GM19328 (cell line): ENCODE results near the gene PLXNB1.
A peak's percentile ranks its signal among the peaks of the same experiment; 100 is the strongest.
"Not testable (repeated sequence)": the region's sequence is repeated elsewhere in the genome, so short reads cannot be mapped to it uniquely, and the experiment has no call there.

Source experiments
- ATAC-seq: cut with Tn5 transposase; IDR thresholded peaks from one replicate; pipeline ENCODE4 v1.9.1; 2021; ENCODE audit warnings: mild to moderate bottlenecking, moderate library complexity; ENCODE audit not compliant: unreplicated experiment

Gene PLXNB1

DNA sequence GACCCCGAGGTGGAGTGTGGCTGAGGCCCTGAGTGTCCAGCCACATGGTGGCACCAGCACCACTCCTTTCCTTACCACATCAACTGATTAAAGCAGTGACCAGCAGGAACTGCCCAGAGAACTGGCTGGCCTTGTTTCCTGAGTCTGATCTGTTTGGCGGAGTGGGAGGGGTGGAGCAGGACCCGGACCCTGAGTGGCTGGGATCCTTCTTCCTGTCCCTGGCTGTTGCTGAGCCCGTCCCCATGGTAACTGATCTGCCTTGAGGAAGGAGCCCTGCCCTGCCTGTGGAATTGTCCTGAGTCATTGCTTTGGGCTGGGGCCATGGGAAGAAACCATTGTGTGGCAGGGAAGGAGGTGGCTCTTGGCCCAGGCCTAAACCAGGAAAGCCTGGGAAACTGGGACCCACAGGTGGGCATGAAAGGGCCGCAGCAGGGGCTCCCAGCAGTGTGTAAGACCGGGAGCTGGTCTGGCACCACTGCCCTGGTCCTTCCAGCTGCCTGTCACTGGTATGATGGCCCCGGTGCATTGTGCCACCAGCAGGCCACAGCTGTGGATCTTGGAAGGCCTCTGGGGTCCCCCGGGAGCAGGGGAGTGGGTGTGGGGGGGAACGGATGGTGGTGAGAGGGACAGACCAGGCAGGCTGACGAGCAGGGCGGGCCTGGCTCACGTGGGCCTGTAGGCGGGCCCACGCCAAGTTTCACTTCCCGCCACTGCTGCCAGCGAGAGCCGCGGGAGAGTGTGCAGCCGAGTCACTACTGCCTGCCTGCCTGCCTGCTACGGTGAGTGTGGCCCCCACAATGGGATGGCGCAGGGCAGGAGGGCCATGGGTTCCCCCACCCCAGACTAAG is 35.9 kb upstream of the PLXNB1 start:
- ATAC-seq = peak; percentile 75

DNA sequence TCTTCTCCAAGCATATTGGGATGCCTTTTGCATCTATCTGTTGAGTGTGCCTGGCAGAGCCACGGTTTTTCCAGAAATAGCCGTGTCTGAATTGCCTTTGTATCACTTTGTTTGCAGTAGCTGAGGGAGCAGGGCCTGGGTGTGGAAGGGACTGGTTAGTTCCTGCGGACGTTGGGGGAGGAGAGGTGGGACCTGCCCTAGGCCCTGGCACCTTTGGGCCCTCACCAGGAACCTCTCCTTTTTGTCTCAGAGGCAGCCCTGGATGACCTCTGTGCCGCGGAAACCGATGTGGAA is 35.3 kb upstream of the PLXNB1 start:
- no peak for ATAC-seq

- ATAC-seq = no peak
These were observed 34.9 kb upstream of the PLXNB1 start for GRCh38 chr3:48464713-48465221.

GRCh38 chr3:48463703-48464102 is 33.8 kb upstream of the PLXNB1 start:
- no peak for ATAC-seq

DNA sequence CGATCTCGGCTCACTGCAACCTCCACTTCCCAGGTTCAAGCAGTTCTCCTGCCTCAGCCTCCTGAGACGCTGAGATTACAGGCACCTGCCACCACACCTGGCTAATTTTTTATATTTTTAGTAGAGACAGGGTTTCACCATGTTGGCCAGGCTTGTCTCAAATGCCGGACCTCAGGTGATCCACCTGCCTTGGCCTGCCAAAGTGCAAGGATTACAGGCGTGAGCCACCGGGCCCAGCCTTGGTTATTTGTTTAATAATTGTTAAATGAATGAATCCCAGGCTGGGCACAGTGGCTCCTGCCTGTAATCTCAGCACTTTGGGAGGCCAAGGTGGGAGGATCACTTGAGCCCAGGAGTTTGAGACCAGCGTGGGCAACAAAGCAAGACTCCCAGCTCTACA is 31.9 kb upstream of the PLXNB1 start:
- ATAC-seq = not testable (repeated sequence)

DNA sequence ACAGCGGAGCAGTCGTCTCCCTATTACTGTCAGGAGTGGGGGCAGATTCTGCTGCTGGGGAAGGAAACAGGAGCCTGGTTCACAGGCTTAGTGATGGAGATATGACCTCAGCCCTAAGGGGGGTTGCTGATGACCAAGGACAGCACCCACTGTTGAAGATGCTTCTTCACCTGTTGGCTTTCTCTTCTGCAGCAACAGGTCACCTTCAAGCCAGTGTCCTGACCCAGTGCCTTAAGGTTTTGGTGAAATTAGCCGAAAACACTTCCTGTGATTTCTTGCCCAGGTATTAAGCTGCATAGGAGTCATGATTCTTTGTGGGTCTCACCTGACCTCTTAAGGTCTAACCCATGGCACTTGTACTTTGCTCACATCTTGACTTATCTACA is 30.6 kb upstream of the PLXNB1 start:
- ATAC-seq = no peak

DNA sequence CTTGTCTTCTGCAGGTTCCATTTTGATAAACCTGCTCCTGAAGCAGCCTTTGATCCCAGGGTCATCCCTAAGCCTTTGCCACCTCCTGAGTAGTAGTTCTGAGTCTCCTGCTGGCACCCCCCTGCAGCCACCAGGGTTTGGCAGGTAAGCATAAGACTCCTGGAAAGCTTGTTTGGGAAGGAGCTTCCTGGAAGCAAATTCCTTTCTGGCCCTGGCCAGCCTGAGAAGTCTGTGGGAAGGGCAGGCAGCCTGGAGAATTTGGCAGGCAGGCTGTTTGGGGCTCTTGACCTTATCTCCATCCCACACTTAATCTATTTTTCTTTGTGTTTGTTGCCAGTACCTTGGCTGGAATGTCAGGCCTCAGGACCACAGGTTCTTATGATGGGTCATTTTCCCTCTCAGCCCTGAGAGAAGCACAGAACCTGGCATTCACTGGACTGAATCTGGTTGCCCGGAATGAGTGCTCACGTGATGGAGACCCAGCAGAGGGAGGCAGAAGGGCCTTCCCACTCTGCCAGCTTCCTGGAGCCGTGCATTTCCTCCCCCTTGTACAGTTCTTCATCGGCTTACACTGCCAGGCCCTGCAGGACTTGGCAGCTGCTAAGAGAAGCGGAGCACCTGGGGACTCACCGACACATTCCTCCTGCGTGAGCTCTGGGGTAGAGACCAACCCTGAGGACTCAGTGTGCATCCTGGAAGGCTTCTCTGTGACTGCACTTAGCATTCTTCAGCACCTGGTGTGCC is 30.1 kb upstream of the PLXNB1 start:
- no peak for ATAC-seq

DNA sequence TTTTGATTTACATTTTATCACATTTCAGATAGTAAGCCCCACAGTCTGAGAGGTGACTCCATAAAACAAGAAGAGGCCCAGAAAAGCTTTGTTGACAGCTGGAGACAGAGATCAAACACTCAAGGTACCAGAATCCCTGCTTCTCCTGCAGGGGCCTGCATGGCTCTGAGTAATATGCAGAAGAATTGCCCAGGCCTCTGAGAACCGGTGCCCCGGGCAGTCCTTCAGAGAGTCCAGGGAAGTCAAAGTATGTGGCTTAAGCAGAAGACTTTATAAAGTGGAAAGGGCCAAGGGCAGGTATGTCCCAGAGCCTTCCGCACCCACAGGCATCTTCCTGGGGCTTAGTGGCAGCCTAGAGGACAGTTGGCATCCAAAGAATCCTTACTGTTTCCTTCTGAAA is 29.4 kb upstream of the PLXNB1 start:
- ATAC-seq = no peak

DNA sequence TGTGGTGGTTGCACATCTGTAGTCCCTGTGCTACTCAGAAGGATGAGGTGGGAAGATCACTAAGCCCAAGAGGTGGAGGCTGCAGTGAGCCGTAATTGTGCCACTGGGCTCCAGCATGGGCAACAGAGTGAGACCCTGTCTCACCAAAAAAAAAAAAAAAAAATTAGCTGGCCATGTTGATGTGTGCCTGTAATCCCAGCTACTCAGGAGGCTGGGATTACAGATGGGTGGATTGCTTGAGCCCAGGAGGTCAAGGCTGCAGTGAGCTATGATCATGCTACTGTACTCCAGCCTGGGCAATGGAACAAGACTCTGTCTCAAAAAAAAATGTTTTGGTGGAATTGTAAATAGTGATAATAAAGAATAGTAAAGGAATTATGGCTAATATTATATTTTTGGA is 26.6 kb upstream of the PLXNB1 start:
- no peak for ATAC-seq

DNA sequence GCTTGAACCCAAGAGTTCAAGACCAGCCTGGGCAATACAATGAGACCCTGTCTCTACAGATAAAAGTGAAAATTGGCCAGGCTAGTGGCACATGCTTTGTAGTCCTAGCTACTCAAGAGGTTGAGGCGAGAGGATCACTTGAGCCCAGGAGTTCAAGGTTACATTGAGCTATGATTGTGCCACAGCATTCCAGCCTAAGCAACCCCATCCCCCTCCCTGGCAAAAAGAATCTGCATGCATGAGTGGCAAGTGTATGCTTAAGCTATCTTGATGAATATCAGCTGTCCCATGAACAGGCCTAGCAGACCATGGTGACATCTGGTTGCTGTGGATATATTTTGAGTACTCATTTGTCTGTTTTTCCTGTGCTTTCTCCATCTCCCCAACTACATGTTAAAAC is 21.4 kb upstream of the PLXNB1 start:
- no peak for ATAC-seq

DNA sequence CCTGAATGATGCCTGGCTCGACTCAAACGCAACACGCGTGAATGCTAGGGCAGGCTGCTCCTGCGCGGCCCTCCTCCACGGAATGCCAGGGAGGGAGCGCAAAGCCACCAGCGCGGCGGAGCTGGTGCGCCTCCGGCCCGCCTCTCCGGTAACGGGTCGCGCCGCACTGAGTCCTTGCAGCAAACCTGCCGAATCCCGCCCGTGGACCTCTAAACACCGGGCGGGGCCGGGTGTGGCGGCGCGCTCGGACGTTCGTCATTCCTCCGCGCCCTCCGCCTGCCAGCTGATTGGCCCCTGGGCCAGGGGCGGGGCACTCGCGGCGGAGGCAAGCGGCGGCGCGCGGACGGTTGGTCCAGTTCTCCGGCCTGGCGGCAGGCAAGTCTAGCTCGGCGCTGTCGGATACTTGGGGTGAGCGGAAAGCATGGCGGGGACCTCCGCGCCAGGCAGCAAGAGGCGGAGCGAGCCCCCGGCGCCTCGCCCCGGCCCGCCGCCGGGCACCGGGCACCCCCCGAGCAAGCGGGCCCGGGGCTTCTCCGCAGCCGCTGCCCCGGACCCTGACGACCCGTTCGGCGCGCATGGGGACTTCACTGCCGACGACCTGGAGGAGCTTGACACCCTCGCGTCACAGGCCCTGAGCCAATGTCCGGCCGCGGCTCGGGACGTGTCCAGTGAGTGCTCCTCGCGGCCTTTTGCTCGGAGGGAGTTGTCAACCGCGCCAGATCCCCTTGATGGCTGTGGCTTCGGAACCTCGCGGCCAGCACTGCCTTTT is 16.7 kb upstream of the PLXNB1 start, which contains the start of gene ATRIP:
Gene ATRIP (plus strand): TSS at position 313 of the 769 bp plus-strand sequence. CDS start 109 bp downstream, at position 422.
- peak; percentile 88 for ATAC-seq

DNA sequence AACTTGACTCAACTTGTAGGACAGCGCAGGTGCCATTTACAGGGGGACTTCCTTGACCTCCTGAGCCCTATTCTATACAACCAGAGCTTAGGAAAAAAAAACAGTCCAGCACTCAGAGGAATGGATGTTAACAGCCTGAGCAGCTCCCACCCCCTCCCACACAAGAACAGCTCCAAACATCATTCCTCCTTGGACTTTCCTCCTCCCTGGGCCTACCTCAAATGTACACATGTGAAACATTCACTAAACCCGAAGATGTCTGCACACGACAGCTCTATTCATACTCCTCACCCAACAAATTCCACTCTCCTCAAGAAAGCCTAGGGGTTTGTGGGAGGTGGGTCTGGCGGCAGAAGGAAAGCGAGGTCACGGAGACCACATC is 16.1 kb upstream of the PLXNB1 start:
- no peak for ATAC-seq

- no peak for ATAC-seq
These were observed 15.5 kb upstream of the PLXNB1 start for GRCh38 chr3:48445277-48445882.

GRCh38 chr3:48441940-48442339 is 12.1 kb upstream of the PLXNB1 start:
- no peak for ATAC-seq

DNA sequence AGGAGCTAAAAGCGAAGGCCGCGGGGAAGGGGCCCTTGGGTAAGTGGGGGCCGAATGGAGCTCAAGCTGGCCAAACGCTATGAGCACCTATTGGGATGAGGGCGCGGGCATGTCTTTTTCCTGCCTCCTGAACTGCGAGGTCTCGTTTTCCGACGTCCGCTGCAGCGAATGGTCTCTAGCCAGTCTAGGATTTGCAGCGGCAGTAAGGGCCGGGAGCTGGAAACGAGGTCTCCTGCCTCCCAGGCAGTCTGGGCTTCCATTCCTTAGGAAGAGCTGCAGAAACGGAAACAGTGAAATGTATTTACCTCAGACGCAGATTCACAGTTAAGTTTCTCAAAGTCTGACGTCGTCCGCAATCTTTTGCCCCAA is 10.7 kb upstream of the PLXNB1 start:
- no peak for ATAC-seq

DNA sequence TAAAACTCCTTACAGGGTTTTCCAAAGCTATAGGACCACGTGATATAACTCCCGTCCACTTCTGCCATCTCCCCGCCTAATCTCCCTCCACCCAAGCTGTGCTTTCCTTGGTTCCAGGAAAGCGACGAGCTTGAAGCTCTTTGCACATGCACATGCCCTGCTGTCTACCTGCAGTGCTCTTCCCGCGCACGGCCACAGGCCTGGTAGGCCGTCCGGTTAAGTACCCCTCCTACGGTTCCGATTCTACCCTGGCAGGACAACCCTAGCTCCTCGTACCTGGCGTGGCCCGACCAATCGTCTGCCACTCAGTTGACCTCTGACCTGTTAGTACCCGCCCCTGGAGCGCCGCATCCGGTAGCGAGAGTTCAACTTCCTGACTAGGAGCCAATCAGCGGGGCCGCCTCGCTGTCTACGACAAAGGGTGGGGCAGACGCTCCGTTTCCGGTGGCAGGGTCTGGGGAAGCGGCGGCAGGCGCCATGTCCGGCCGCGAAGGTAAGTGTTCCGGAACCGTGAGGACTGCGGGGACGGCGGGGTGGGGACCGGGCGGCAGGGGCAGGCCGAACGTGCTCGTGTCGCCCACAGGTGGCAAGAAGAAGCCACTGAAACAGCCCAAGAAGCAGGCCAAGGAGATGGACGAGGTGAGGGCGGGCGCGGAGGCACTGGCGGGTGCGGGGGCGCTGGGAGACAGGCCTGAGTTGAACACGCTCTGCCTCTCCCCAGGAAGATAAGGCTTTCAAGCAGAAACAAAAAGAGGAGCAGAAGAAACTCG is 10.1 kb upstream of the PLXNB1 start, which contains the start of the genes CCDC51 and TMA7:
Gene CCDC51 (minus strand): TSS at position 300 of the 770 bp plus-strand sequence. CDS start 4,991 bp downstream, outside the sequence.
Gene TMA7 (plus strand): TSS at position 438 of the 770 bp plus-strand sequence. CDS start 40 bp downstream, at position 478.
- peak; percentile 90 for ATAC-seq

DNA sequence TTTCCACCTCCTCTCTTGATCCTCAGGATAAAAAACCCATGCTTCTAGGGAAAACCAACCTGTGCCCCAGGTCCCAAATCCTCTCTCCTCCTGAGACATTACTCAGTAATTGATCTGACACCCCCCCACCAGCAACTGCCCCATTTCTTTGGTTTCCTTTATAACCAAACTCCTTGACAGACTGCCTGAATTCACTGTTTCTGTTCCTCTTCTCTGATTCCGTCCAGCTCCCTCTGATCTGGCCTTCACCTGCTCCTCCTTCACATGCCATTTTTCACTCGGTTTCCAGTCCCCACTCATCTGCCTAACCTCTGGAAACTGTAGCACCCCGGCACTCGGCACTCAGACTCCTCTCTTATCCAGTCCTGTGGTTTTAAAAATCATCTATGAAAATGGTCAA is 7.9 kb upstream of the PLXNB1 start:
- no peak for ATAC-seq

- no peak for ATAC-seq
These were observed 7.0 kb upstream of the PLXNB1 start for GRCh38 chr3:48436855-48437254.

- ATAC-seq = no peak
These were observed 6.5 kb upstream of the PLXNB1 start for GRCh38 chr3:48436477-48436787.

DNA sequence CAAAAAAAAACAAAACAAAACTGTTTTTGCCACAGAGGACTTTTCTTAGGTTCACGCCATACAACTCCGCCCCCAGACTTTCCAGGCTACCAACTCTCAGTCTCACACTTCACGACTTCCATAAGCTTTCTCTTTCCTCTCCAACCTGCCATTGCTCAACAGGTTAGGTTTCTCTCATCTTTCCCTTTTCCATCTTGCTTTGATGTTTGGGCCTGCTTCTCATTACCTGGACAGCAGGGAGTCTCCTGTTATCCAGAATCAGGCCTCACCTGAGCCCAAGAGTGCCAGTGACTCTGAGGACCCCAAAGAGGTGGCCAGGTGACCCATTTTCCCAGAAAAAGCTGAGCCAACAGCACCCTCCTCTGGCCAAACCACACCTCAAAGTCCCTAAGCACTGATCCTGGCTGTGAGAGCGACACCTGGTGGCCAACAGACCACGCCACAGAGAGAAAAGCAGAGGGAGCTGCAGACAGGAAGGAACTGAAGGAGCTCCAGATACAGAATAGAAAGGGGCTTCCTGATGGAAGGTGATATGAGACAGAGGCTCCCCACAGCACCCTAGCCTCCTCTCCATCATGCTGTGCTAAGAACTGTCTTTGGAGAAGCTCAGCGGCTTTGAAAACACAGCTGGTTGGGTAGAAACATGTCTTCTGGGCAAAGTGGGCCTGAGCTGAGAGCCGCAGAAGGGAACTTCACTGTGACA is 6.0 kb upstream of the PLXNB1 start:
- ATAC-seq = no peak
